HCT116 (cell line): ENCODE results near the gene SEC14L1. TPM values are rescaled to one million over a fixed set of nuclear protein-coding genes. Genes with fewer than 3 reads are reported as not detected.

Source experiments
- ATAC-seq: fragments of 200-7000 bp; cut with Tn5 transposase; 2 replicates; pipeline ENCODE4 v1.9.1; 2020; ENCODE audit warnings: mild to moderate bottlenecking, moderate library complexity
- BruUV-seq: library from RNA; stranded (reverse); fragments of 400-500 nt; replicated peaks from 2 replicates; lab custom pipeline; 2021; lab: Mats Ljungman, UMichigan
- CTCF ChIA-PET: fragments of 300-600 bp; sonication (Branson Sonifier 250); formaldehyde crosslinking; loops from one replicate; lab custom pipeline; 2021; ENCODE audit warnings: antibody characterized with exemption; lab: Charles Lee
- POLR2A ChIA-PET: fragments of 300-600, 350-600 bp; sonication (Branson Sonifier 250); formaldehyde crosslinking; loops from one replicate; lab custom pipeline; 2021; ENCODE audit warnings: antibody characterized with exemption; lab: Charles Lee
- RAD21 ChIA-PET, 2 experiments: fragments of 300-600 bp; sonication (Branson Sonifier 250); formaldehyde crosslinking; loops; one replicate each; lab custom pipeline; 2023; ENCODE audit warnings: low total read pairs in 2 of 2; ENCODE audit not compliant: uncharacterized antibody in 2 of 2, unreplicated experiment in 2 of 2, low non-redundant PET in 1 of 2; lab: Charles Lee
- DNase-seq: peaks from one replicate; pipeline ENCODE4 v3.0.0-alpha.2; 2010; ENCODE audit warnings: low read depth, low spot score
- H2AFZ ChIP-seq: fragments of 200-600 bp; shearing (Covaris generic), sonication (generic); 2 replicates; pipeline ENCODE4 v1.6.1; 2017; ENCODE audit warnings: low read depth, mixed run types, mixed read lengths, antibody characterized with exemption, low read length; ENCODE audit not compliant: poor library complexity, severe bottlenecking
- H3K27ac ChIP-seq: 2 replicates; pipeline ENCODE4 v1.5.1; 2012; ENCODE audit warnings: low read depth, low read length
- H3K27me3 ChIP-seq: fragments of 200-600 bp; sonication (generic); 2 replicates; pipeline ENCODE4 v1.6.1; 2016; ENCODE audit warnings: mixed run types, low read length, mixed read lengths; ENCODE audit not compliant: insufficient read depth
- H3K36me3 ChIP-seq, 2 experiments: fragments of 200-500 bp in 1 of 2; fragments of 200-600 bp in 1 of 2; sonication (Bioruptor generic) in 1 of 2; sonication (generic) in 1 of 2; 2 replicates each; pipeline versions ENCODE4 v1.5.1 to v1.6.1; 2014 to 2016; ENCODE audit warnings: low read length in 2 of 2, inconsistent platforms in 1 of 2, mixed read lengths in 1 of 2, mixed run types in 1 of 2; ENCODE audit not compliant: insufficient read depth in 2 of 2, control insufficient read depth in 1 of 2
- H3K4me1 ChIP-seq, 2 experiments: fragments of 200-600 bp in 1 of 2; sonication (generic) in 1 of 2; 2 replicates each; pipeline versions ENCODE4 v1.5.1 to v1.6.1; 2012 to 2017; ENCODE audit warnings: low read length in 2 of 2, inconsistent platforms in 1 of 2, mild to moderate bottlenecking in 1 of 2, mixed read lengths in 1 of 2, mixed run types in 1 of 2, moderate library complexity in 1 of 2; ENCODE audit not compliant: insufficient read depth in 2 of 2, control insufficient read depth in 1 of 2
- H3K4me2 ChIP-seq: fragments of 200-600 bp; sonication (generic); 2 replicates; pipeline ENCODE4 v1.6.1; 2017; ENCODE audit warnings: mixed run types, low read length, mixed read lengths
- H3K4me3 ChIP-seq, 2 experiments: fragments of 200-600 bp in 1 of 2; sonication (generic) in 1 of 2; replicated peaks in 1 of 2; 2 replicates each; pipeline ENCODE4 v1.5.1; 2011 to 2016; ENCODE audit warnings: low read length in 2 of 2, control low read depth in 1 of 2, low read depth in 1 of 2, mild to moderate bottlenecking in 1 of 2, mixed read lengths in 1 of 2, mixed run types in 1 of 2
- H3K79me2 ChIP-seq: fragments of 200-600 bp; sonication (generic); 2 replicates; pipeline ENCODE4 v1.6.1; 2017; ENCODE audit warnings: mild to moderate bottlenecking, mixed run types, low read length, moderate library complexity, mixed read lengths; ENCODE audit not compliant: insufficient read depth
- H3K9ac ChIP-seq: fragments of 200-600 bp; sonication (generic); 2 replicates; pipeline ENCODE4 v1.6.1; 2016; ENCODE audit warnings: low read length, mixed read lengths
- H3K9me2 ChIP-seq: fragments of 200-600 bp; sonication (generic), shearing (Covaris generic); 2 replicates; pipeline ENCODE4 v1.6.1; 2017; ENCODE audit warnings: mixed run types, mild to moderate bottlenecking, moderate library complexity; ENCODE audit not compliant: insufficient read depth
- H3K9me3 ChIP-seq, 2 experiments: fragments of 200-500 bp in 1 of 2; fragments of 200-600 bp in 1 of 2; sonication (Bioruptor generic) in 1 of 2; sonication (generic) in 1 of 2; 2 replicates each; pipeline ENCODE4 v1.6.1; 2014 to 2017; ENCODE audit warnings: low read length in 2 of 2, mixed read lengths in 2 of 2, inconsistent platforms in 1 of 2, low read depth in 1 of 2, mild to moderate bottlenecking in 1 of 2, mixed run types in 1 of 2, moderate library complexity in 1 of 2; ENCODE audit not compliant: control insufficient read depth in 1 of 2, insufficient read depth in 1 of 2
- H4K20me1 ChIP-seq: fragments of 200-600 bp; sonication (generic), shearing (Covaris generic); 2 replicates; pipeline ENCODE4 v1.6.1; 2017; ENCODE audit warnings: mixed run types, mild to moderate bottlenecking, moderate library complexity; ENCODE audit not compliant: insufficient read depth
- CTCF ChIP-seq, 3 experiments: fragments of 200-600 bp in 1 of 3; sonication (generic) in 1 of 3; IDR thresholded peaks in 2 of 3; conservative IDR thresholded peaks in 1 of 3; 2 replicates each; pipeline ENCODE4 v1.5.1; 2012 to 2017; ENCODE audit warnings: low read depth in 2 of 3, low read length in 2 of 3, antibody characterized with exemption in 1 of 3, borderline replicate concordance in 1 of 3, control low read depth in 1 of 3, mild to moderate bottlenecking in 1 of 3, mixed read lengths in 1 of 3, mixed run types in 1 of 3, moderate library complexity in 1 of 3; ENCODE audit not compliant: insufficient read depth in 1 of 3
- ELF1 ChIP-seq: IDR thresholded peaks from 2 replicates; pipeline ENCODE4 v1.6.1; 2012; ENCODE audit warnings: low read depth, borderline replicate concordance
- FOSL1 ChIP-seq: IDR thresholded peaks from 2 replicates; pipeline ENCODE4 v1.6.1; 2012; ENCODE audit warnings: low read depth
- JUND ChIP-seq: IDR thresholded peaks from 2 replicates; pipeline ENCODE4 v1.6.1; 2012
- POLR2A ChIP-seq: IDR thresholded peaks from 2 replicates; pipeline ENCODE4 v1.7.0; 2011; ENCODE audit warnings: borderline replicate concordance; ENCODE audit not compliant: insufficient read depth, insufficient read length; ENCODE audit errors: extremely low read depth
- POLR2AphosphoS5 ChIP-seq: IDR thresholded peaks from 2 replicates; pipeline ENCODE4 v1.6.1; 2011; ENCODE audit warnings: mild to moderate bottlenecking, low read depth, low read length, moderate library complexity
- RAD21 ChIP-seq: IDR thresholded peaks from 2 replicates; pipeline ENCODE4 v1.6.1; 2012; ENCODE audit warnings: low read depth, mild to moderate bottlenecking
- SIN3A ChIP-seq: IDR thresholded peaks from 2 replicates; pipeline ENCODE4 v1.6.1; 2012; ENCODE audit warnings: low read depth
- ZFX ChIP-seq: fragments of 450-650 bp; IDR thresholded peaks from 2 replicates; pipeline ENCODE4 v1.6.1; 2017
- intact Hi-C: fragments of 100-400 bp; cut with micrococcal nuclease; formaldehyde crosslinking; loops from 2 replicates; pipeline ENCODE4 v1.10.0; 2022
- total RNA-seq: library from RNA; stranded (reverse); gene quantifications from one replicate; pipeline ENCODE4 v1.2.1, GENCODE V29; 2021; ENCODE audit not compliant: unreplicated experiment

The SEC14L1 gene
- total RNA-seq, 1 experiment from 2014 or later = 59.7 TPM

- TF ChIP-seq ELF1 = no peak
- TF ChIP-seq SIN3A = no peak
- TF ChIP-seq POLR2AphosphoS5 = no peak
- TF ChIP-seq JUND = no peak
- TF ChIP-seq FOSL1 = no peak
- TF ChIP-seq ZFX = no peak
- no peak for TF ChIP-seq RAD21
- Histone ChIP-seq H4K20me1 (no peaks in the 10 kb centered on the region), H3K9me2 (no peaks in the 10 kb centered on the region), H3K27ac (no peak overlapping the region), H3K9me3 (no peaks in the 10 kb centered on the region), H3K4me3 (no peak overlapping the region), H3K4me1 (peaks cover 0 to 3% of the 10 kb centered on the region in 2 experiments; a peak in 1 of 4 replicates), H3K27me3 (no peaks in the 10 kb centered on the region), H3K79me2 (no peaks in the 10 kb centered on the region), H3K9ac (no peak overlapping the region), H3K4me2 (no peak overlapping the region), H3K36me3 (no peaks in the 10 kb centered on the region), H2AFZ (no peak overlapping the region)
- ATAC-seq (no peak), DNase-seq (no peak)
- RAD21 ChIA-PET = no interaction called here
- POLR2A ChIA-PET = interaction anchor here (1.1 kb wide), 1 partner anchor 14 kb away, joined by 3 read pairs; no protein-coding TSS in a partner anchor
- intact Hi-C loops = no loop called here
- no TSS peak for BruUV-seq
- CTCF ChIA-PET = no interaction called here
Measured at GRCh38 chr17:77240976-77241375, 100.2 kb downstream of the SEC14L1 start.

- DNase-seq (no peak), ATAC-seq (peak; percentile 46)
- Histone ChIP-seq H3K4me1 (peaks cover 0 to 11% of the 10 kb centered on the region in 2 experiments; a peak in 1 of 4 replicates), H3K9me2 (no peaks in the 10 kb centered on the region), H3K36me3 (no peaks in the 10 kb centered on the region), H3K27ac (no peak overlapping the region), H3K4me2 (no peak overlapping the region), H3K27me3 (no peaks in the 10 kb centered on the region), H3K9ac (no peak overlapping the region), H3K9me3 (no peaks in the 10 kb centered on the region), H3K79me2 (no peaks in the 10 kb centered on the region), H4K20me1 (no peaks in the 10 kb centered on the region), H3K4me3 (no peak overlapping the region), H2AFZ (no peak overlapping the region)
- CTCF ChIA-PET = interaction anchor here (0.9 to 1.7 kb wide), 4 partner anchors 13 to 158 kb away, joined by 3 to 5 read pairs (median 4); no protein-coding TSS in a partner anchor
- TF ChIP-seq POLR2A = no peak
- TF ChIP-seq RAD21 = peak; percentile 72
- TF ChIP-seq CTCF (IDR thresholded peaks at IDR 0.05 in 2 of 3, conservative IDR thresholded peaks at IDR 0.05 in 1 of 3; ENCODE audit: borderline replicate concordance in 1 of 3, insufficient read depth in 1 of 3, low read depth in 2 of 3, low read length in 2 of 3) = peak; percentile 26 to 63 (median 35); a peak in 4 of 6 replicates
- intact Hi-C loops = no loop called here
- POLR2A ChIA-PET = interaction anchor here (0.8 kb wide), 1 partner anchor 13 kb away, joined by 6 read pairs; no protein-coding TSS in a partner anchor
- RAD21 ChIA-PET = no interaction called here
- BruUV-seq = no TSS peak
Measured at GRCh38 chr17:77242118-77242851, 101.5 kb downstream of the SEC14L1 start.
